HG03159 (cell line): ENCODE results near the gene PSAP.

Experiments used
- ATAC-seq: cut with Tn5 transposase; IDR thresholded peaks from one replicate; pipeline ENCODE4 v1.9.1; 2021; ENCODE audit warnings: mild to moderate bottlenecking, moderate library complexity; ENCODE audit not compliant: unreplicated experiment

PSAP gene

GRCh38 chr10:71770255-71770654, 80.8 kb downstream of the PSAP start:
- ATAC-seq = no peak

- ATAC-seq = peak; percentile 8
These were observed 81.7 kb downstream of the PSAP start for GRCh38 chr10:71769279-71769823.

- no peak for ATAC-seq
These were observed 83.5 kb downstream of the PSAP start for GRCh38 chr10:71767420-71768035.

DNA sequence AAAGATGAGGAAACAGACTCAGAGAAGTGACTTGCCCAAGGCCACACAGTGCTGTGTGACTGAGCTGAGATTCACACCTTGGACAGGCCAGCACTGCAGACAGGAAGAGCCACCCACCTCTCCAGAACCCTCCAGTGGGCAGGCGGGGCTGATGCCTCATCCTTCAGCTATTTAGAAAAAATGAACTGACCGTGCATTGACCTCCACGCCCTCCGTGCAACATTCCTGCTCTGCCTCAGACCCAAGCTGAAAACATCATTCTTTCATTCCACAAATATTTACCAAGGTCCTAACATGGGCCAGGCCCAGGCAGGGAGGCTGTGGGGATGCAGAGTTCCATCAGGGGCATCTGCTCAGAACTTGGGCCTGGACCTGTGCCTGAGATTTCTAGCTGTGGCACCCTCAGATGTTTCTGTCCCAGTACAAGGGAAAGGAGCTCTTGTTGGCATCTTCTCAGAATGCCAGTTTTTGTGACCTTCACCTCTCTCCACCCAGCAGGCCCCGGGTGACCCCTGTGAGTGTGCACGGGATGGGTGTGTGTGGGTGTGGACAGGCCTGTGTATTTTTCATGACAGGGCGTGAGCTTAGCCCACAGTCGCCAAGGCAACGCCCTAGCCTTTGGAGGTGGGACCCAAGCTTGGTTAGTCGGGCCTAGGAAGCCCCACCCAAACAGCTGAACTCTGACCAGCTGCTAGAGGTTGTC, 84.2 kb downstream of the PSAP start:
- ATAC-seq = no peak
